ENCODE data around the gene GRIP2.

- no peak for TF ChIP-seq POLR2A (IDR thresholded peaks at IDR 0.05)
- TF ChIP-seq CTCF (IDR thresholded peaks at IDR 0.05): no peak
Measured at GRCh38 chr3:14583548-14584091, 43.5 kb upstream of the GRIP2 start.
